ENCODE measurements around the gene DCLK1. TPM values are rescaled to one million over a fixed set of nuclear protein-coding genes. Genes with fewer than 3 reads are reported as not detected.

Gene DCLK1
- total RNA-seq, 1 experiment from 2014 or later: not detected

GRCh38 chr13:36098080-36098479, 33.1 kb downstream of the DCLK1 start:
- ChIA-PET CTCF (no interaction called here), POLR2A (no interaction called here)
- Histone ChIP-seq H3K4me3 (ENCODE audit: low read depth, low read length) (no peak overlapping the region), H3K9me3 (no peaks in the 10 kb centered on the region), H3K4me1 (no peaks in the 10 kb centered on the region), H3K27me3 (replicated peaks; ENCODE audit: control insufficient read depth, insufficient read depth, low read length) (no peaks in the 10 kb centered on the region), H3K36me3 (ENCODE audit: control insufficient read depth, insufficient read depth, low read length) (no peaks in the 10 kb centered on the region)
- no peaks in the 10 kb centered on the region for H3K36me3 Mint-ChIP-seq (ENCODE audit: insufficient read depth, unreplicated experiment)
- no peaks in the 10 kb centered on the region for H3K27me3 Mint-ChIP-seq (ENCODE audit: insufficient read depth, unreplicated experiment)
- intact Hi-C loops (cut with micrococcal nuclease; ENCODE audit: unreplicated experiment): no loop called here
- DNase-seq: no peak
- no peak overlapping the region for H3K27ac Mint-ChIP-seq (ENCODE audit: unreplicated experiment)
- H3K9me3 Mint-ChIP-seq (ENCODE audit: unreplicated experiment): no peaks in the 10 kb centered on the region
- no peak overlapping the region for H3K4me3 Mint-ChIP-seq (ENCODE audit: unreplicated experiment)
- no peaks in the 10 kb centered on the region for H3K4me1 Mint-ChIP-seq (ENCODE audit: low read depth, unreplicated experiment)
- no peak for TF ChIP-seq CTCF (IDR thresholded peaks at IDR 0.05; ENCODE audit: insufficient read depth in 1 of 2, low read depth in 1 of 2, low read length in 1 of 2, severe bottlenecking in 1 of 2, unreplicated experiment in 1 of 2)
- no TSS peak for BruUV-seq (replicated peaks)

GRCh38 chr13:36096461-36097416, 34.4 kb downstream of the DCLK1 start:
- Histone ChIP-seq H3K36me3 (ENCODE audit: control insufficient read depth, insufficient read depth, low read length) (no peaks in the 10 kb centered on the region), H3K4me3 (ENCODE audit: low read depth, low read length) (no peak overlapping the region), H3K4me1 (no peaks in the 10 kb centered on the region), H3K27me3 (replicated peaks; ENCODE audit: control insufficient read depth, insufficient read depth, low read length) (no peaks in the 10 kb centered on the region), H3K9me3 (no peaks in the 10 kb centered on the region)
- Mint-ChIP-seq H3K4me1 (ENCODE audit: low read depth, unreplicated experiment) (no peaks in the 10 kb centered on the region), H3K9me3 (ENCODE audit: unreplicated experiment) (no peaks in the 10 kb centered on the region), H3K4me3 (ENCODE audit: unreplicated experiment) (no peak overlapping the region), H3K27ac (ENCODE audit: unreplicated experiment) (no peak overlapping the region), H3K27me3 (ENCODE audit: insufficient read depth, unreplicated experiment) (no peaks in the 10 kb centered on the region), H3K36me3 (ENCODE audit: insufficient read depth, unreplicated experiment) (no peaks in the 10 kb centered on the region)
- ChIA-PET POLR2A (no interaction called here), CTCF (no interaction called here)
- no TSS peak for BruUV-seq (replicated peaks)
- no peak for TF ChIP-seq CTCF (IDR thresholded peaks at IDR 0.05; ENCODE audit: insufficient read depth in 1 of 2, low read depth in 1 of 2, low read length in 1 of 2, severe bottlenecking in 1 of 2, unreplicated experiment in 1 of 2)
- DNase-seq: no peak
- intact Hi-C loops (cut with micrococcal nuclease; ENCODE audit: unreplicated experiment): no loop called here

GRCh38 chr13:36094478-36094877, 36.7 kb downstream of the DCLK1 start:
- Histone ChIP-seq H3K36me3 (ENCODE audit: control insufficient read depth, insufficient read depth, low read length) (no peaks in the 10 kb centered on the region), H3K4me1 (no peaks in the 10 kb centered on the region), H3K27me3 (replicated peaks; ENCODE audit: control insufficient read depth, insufficient read depth, low read length) (no peaks in the 10 kb centered on the region), H3K9me3 (no peaks in the 10 kb centered on the region), H3K4me3 (ENCODE audit: low read depth, low read length) (no peak overlapping the region)
- Mint-ChIP-seq H3K4me3 (ENCODE audit: unreplicated experiment) (no peak overlapping the region), H3K27ac (ENCODE audit: unreplicated experiment) (no peak overlapping the region), H3K9me3 (ENCODE audit: unreplicated experiment) (no peaks in the 10 kb centered on the region), H3K36me3 (ENCODE audit: insufficient read depth, unreplicated experiment) (no peaks in the 10 kb centered on the region), H3K27me3 (ENCODE audit: insufficient read depth, unreplicated experiment) (no peaks in the 10 kb centered on the region), H3K4me1 (ENCODE audit: low read depth, unreplicated experiment) (no peaks in the 10 kb centered on the region)
- DNase-seq: no peak
- no peak for TF ChIP-seq CTCF (IDR thresholded peaks at IDR 0.05; ENCODE audit: insufficient read depth in 1 of 2, low read depth in 1 of 2, low read length in 1 of 2, severe bottlenecking in 1 of 2, unreplicated experiment in 1 of 2)
- ChIA-PET POLR2A (no interaction called here), CTCF (no interaction called here)
- intact Hi-C loops (cut with micrococcal nuclease; ENCODE audit: unreplicated experiment): no loop called here
- no TSS peak for BruUV-seq (replicated peaks)
